ENCODE data around the gene PRORP.
"Not testable (repeated sequence)": the region's sequence is repeated elsewhere in the genome, so short reads cannot be mapped to it uniquely, and the experiment has no call there.

Gene PRORP

DNA sequence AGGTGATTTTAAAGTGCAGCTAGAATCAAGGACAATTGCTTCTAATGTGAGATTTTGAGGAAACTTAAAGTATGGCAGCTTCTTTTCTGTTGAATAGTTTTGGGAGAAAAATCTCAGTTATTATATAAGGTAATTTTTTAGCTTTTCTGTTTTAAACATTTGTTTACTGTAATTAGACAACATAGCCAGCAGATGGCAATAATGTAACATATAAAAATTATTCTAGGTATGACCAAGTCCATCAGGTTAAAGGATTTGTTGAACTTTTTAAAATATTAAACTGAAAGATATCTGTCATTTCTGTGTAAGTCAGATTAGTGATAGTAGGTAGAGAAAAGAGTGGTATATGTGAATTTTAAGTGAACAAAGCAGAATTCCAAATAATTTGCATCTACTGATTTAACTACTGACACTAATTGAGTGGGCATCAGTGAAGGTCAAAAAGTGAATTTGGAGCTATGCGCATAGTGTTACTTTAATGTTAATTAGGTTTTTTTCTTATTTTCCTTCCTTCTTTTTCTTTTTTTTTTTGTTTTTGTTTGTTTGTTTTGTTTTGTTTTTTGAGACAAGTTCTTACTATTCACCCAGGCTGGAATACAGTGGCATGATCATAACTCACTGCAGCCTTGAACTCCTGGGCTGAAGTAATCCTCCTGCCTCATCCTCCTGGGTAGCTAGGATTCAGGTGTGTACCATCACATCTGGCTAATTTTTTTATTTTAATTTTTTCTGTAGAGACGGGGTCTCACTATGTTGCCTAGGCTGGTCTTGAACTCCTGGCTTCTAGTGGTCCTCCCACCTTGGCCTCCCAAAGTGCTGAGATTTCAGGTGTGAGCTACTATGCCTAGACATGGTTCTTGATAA is 18.6 kb downstream of the PRORP start:
- DNase-seq = no peak

GRCh38 chr14:35144029-35144428 is 21.7 kb downstream of the PRORP start:
- DNase-seq = no peak

DNA sequence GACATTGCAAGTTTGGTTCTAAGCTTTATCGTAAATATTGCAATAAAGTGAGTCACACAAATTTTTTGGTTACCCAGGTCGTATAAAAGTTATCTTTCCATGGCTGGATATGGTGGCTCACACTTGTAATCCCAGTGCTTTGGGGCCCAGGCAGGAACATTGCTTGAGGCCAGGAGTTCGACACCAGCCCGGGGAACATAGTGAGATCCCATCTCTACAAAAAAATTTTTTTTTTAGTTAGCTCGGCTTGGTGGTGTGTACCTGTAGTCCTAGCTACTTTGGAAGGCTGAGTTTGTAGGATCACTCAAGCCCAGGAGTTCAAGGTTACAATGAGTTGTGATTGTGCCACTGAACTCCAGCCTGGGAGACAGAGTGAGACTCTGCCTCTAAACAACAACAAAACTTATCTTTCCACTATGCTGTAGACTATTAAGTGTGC is 24.4 kb downstream of the PRORP start:
- no peak for DNase-seq

- no peak for DNase-seq
Observed at GRCh38 chr14:35147186-35147585, 24.8 kb downstream of the PRORP start.

GRCh38 chr14:35147711-35148110 is 25.4 kb downstream of the PRORP start:
- no peak for DNase-seq

DNA sequence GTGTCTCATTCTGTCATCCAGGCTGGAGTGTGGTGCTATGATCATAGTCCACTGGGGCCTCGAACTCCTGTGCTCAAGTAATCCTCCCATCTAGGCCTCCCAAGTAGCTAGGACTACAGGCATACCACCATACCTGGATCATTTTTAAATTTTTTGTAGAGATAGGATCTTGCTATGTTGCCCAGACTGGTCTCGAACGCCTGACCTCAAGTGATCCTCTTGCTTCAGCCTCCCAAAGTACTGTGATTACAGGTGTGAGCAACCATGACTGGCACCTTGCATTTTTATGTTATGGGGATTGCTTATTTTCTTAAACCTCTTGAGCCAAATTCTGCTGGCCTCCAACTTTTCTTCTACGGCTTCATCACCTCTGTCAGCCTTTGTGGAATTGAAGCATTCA is 26.9 kb downstream of the PRORP start:
- DNase-seq = no peak

- DNase-seq = not testable (repeated sequence)
Observed at GRCh38 chr14:35152531-35152930, 30.2 kb downstream of the PRORP start.

GRCh38 chr14:35154016-35154415 is 31.7 kb downstream of the PRORP start:
- DNase-seq = no peak

DNA sequence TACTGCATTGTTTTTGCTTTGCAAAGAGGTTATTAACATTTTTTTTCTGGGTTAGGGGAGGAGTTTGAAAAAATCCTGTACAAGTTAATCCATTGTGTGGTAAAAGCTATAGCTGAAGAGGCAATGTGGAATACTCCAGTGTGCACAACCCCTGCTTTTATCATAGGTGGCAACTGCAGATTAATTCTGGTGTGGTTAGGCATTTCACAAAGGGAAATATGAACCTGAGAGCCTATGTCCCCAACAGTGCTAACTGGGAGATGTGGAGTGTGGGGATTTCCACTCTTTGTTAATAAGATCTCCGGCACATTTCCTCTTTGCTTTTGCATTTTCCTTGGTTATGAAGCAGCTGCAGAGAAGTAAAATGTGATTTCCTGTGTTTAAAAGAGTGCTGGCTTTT is 33.6 kb downstream of the PRORP start:
- no peak for DNase-seq

GRCh38 chr14:35158491-35158890 is 36.1 kb downstream of the PRORP start:
- no peak for DNase-seq

- no peak for DNase-seq
Observed at GRCh38 chr14:35158951-35159653, 36.8 kb downstream of the PRORP start.

GRCh38 chr14:35159742-35160409 is 37.5 kb downstream of the PRORP start:
- DNase-seq = no peak

GRCh38 chr14:35161231-35161630 is 38.9 kb downstream of the PRORP start:
- no peak for DNase-seq

- no peak for DNase-seq
Observed at GRCh38 chr14:35163384-35163783, 41.0 kb downstream of the PRORP start.

DNA sequence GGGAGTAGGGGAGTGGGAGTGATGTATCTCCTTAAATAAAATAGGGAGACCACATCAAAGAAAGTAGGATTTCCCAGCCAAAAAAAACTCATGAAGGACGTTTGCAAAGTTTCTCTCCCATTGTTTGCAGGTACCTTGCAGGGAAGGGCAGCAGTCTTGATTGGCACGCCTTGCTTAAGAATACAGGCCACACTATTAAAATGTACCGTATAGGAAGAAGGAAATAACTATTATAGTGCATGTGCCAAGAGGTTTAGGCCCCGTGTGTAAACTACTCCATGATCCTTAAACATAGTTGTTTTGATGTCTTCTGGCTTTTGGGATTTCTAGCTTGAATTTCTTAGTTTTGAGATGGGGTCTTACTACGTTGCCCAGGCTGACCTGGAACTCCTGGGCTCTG is 42.5 kb downstream of the PRORP start:
- no peak for DNase-seq

GRCh38 chr14:35167496-35167895 is 45.1 kb downstream of the PRORP start:
- DNase-seq = no peak
